ENCODE results near the gene GAS2.
"Not testable (repeated sequence)": the region's sequence is repeated elsewhere in the genome, so short reads cannot be mapped to it uniquely, and the experiment has no call there.

The GAS2 gene

DNA sequence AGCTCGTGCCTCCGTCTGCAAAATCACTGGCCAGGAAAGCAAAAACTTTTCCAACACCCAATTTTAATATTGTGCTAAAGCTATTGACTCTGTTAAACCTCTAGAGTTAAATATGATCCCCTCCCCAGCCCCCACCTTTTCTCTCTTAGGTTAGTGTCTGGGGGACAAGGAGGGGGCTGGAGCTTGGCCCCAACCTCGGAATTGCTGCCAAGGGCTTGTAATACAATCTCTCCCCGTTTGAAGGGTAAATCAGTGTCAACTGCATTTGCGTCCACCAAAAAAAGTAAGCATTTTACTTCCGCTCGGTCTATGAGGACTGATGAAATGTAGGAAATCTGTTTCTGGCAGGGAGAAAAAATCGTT lies at the start of gene GAS2:
Gene GAS2 (plus strand): TSS at position 287 of the 363 bp plus-strand sequence. CDS start 8,259 bp downstream, outside the sequence.
- no peak for DNase-seq

GRCh38 chr11:22617868-22618267 lies 48.5 kb upstream of the GAS2 start:
- DNase-seq: no peak

DNA sequence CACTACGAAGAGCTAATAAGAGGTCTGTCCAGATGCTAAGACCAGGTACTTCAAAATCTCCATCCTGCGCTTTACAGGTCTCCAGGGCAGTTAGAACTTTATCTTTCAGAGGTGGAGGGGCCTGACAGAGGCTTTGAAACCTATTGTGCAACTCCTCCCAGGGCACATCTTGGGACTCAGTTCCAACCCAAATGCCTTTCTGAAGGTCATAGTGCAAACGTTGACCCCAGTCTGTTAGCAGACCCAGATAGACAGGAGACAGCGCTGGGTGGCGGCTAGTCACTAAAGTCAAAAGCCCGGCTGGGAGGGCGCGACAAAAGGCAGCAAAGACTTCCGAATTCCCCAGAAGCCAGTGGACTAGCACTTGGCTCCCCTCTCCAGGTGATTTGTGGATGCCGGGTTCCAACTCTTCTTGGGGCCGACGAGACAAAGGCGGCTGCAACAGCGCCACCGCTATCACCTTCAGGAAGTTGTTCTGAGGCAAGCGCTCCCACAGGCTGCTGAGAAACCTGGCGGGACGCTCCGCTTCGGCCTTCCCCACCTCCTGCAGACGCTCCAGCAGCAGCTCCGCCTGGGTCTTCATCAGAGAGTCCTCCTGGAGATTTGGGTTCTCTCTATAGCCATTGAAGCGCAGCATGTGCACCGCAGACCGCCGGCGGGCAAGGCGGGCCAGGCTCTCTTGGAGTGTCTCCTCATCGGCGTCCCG lies 41.5 kb upstream of the GAS2 start:
- DNase-seq: peak in 43 of 51 donors; percentile 26 to 86 (median 65)

- peak; percentile 55 to 97 (median 86) for DNase-seq
Measured at GRCh38 chr11:22625448-22626287, 40.7 kb upstream of the GAS2 start, which contains the start of gene FANCF. Gene FANCF (minus strand): TSS chr11:22625823. CDS start chr11:22625810, 13 bp downstream.

- DNase-seq: no peak
Measured at GRCh38 chr11:22626573-22627239, 39.7 kb upstream of the GAS2 start.

DNA sequence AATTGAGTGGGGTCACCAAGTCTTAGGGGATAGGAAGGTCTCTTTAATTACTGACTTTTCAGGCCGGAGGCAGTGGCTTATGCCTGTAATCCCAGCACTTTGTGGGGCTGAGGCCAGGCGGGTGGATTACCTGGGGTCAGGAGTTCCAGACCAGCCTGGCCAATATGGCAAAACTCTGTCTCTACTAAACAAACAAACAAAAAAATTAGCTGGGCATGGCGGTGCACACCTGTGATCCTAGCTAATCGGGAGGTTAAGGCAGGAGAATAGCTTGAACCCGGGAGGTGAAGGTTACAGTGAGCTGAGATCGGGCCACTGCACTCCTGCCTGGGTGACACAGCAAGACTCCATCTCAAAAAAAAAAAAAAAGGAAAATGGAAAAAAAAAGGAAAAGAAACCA lies 39.0 kb upstream of the GAS2 start:
- DNase-seq: no peak

DNA sequence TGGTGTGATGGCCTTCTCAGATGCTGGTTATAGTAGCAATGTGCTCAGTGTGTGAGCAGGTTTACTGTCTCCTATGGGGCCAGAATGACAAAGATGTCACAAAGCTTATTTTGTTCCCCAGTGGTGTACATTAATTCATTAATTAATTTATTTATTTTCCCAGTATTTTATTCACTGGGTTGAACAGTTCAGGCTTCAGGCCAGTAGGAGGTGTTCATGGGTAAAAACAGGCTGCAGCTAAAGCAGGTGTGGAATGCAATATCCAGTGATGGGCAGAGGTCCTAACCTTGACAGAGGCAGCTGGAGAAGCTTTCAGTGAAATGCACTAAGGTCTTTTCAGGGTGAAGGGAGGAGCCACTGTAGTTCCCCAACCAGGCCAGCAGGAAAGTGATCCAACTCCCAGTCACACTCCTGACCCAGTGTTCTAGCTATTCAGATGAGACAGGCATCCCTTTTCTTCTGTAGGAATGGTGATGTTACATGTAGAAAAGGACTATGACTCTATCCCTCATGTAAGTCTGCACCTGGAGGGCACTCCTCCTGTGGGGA lies 33.0 kb upstream of the GAS2 start:
- DNase-seq: no peak

- DNase-seq: peak in 1 of 51 donors; percentile 2
Measured at GRCh38 chr11:22634897-22635629, 31.3 kb upstream of the GAS2 start.

DNA sequence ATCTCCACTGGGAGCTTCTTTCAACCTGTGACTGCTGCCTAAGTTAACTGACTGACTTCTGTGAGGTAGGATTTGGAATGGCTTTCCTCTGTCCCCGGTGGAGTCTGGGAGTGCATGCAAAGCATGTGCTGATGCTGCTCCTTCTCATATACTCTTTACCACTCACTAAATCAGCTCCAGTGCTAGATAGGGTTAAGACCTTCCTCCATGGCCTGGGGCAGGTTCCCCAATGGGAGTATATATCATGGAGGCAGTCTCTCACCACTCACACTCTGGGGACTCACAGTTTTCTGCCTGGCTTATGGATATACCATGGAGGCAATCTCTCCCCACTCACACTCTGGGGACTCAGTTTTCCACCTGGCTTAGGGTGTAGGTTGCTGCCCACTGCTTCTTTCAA lies 30.7 kb upstream of the GAS2 start:
- DNase-seq: no peak

DNA sequence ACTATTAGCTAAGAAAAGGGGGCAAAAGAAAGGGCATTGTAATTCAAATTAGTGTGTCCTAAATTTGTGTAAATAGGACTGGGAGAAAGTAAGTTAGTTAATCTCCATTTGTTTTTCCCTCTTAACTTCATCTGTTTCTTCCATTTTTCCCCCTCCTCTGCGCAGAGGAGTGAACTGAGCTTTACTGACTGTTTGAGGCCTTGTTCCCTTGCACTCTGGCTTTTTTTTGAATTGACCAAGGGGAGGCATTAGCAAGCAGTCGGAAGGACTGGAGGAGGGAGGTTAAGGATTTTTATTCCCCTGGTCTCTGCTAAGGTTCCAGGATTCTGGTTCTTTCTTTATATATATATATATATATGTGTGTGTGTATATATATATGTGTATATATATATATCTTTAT lies 25.5 kb upstream of the GAS2 start:
- DNase-seq: no peak

DNA sequence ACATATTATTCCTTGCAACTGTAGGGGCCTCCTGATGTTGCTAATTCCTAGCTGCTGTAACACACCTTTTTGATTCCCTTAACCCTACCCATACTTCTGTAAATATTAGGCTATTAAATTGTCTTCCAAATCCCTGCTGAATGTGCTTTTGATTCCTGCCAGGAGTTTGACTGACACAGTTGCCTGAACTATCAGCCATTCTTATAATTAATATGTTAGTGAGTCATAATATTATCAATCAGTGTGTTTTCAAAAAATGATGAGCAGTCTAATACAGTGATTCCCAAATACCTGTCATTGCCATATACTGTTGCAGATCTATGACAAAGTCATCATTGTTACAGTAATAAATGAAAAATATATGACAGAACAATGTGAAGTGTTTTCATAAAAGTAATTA lies 24.9 kb upstream of the GAS2 start:
- no peak for DNase-seq

- DNase-seq: not testable (repeated sequence)
Measured at GRCh38 chr11:22652346-22652745, 14.1 kb upstream of the GAS2 start.

DNA sequence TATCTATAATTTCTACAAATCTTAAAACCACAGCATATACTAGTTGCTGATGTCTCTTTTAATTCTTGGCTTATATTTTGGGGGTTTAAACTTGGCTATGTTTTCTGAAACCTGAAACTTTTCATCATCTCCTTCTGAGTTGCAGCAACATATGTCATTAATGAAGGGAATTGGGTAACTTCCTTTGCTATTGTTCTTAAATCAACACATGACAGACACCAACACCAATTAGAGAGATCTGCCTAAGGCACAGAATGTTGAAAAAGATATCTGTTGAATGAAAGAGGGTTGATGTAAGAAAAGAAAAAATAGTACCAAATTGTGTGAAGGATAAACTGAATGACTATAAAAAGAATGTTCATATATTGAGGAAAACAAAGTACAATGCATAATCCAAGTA lies 10.3 kb upstream of the GAS2 start:
- no peak for DNase-seq

DNA sequence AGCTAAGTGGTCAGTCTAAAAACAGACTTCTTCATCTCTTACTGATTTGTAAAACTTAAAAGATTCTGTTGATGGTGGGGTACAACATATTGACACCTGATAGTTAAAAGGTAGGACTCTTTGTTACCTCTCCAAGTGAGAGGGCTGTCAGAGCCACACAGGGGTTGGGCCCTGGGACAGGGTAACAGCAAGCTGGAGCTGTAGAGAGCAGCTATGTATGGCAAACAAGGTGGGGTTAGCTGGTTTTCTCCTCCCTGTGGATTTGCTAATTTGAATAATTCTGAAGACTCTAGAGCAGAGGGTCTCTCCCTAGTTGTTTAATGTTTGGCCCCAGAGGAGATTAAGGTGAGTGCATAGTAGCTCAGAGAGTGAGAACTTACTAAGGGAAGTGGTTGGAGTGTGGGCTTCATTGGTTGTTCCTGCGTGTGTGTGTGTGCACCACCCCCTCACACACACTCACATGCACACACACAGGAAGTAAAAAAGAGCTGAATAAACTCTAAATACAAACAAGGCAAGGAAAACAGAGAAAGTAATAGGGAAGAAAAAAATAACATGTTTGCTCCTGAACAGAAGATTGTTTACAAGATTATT lies 9.2 kb upstream of the GAS2 start:
- no peak for DNase-seq

DNA sequence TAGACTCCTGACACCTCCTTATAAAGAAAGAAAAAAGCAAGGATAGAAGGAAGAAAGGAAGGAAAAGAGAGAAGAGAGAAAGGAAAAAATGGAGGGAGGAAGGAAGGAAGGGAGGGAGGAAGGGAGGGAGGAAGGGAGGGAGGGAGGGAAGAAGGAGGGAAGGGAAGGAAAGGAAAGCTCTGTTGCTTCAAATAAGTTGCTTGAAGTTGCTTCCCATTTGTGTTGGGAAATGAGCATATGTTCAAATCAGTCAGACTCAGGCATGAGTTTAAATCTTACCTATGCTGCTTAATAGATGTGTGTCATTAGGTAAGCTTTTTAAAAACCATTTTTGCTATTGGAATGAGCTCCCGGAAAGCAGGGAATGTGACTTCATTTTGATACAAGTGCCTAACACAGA lies 6.6 kb upstream of the GAS2 start:
- no peak for DNase-seq

GRCh38 chr11:22666688-22667439 lies 453 bp downstream of the GAS2 start:
- DNase-seq: peak in 37 of 51 donors; percentile 4 to 53 (median 33)

DNA sequence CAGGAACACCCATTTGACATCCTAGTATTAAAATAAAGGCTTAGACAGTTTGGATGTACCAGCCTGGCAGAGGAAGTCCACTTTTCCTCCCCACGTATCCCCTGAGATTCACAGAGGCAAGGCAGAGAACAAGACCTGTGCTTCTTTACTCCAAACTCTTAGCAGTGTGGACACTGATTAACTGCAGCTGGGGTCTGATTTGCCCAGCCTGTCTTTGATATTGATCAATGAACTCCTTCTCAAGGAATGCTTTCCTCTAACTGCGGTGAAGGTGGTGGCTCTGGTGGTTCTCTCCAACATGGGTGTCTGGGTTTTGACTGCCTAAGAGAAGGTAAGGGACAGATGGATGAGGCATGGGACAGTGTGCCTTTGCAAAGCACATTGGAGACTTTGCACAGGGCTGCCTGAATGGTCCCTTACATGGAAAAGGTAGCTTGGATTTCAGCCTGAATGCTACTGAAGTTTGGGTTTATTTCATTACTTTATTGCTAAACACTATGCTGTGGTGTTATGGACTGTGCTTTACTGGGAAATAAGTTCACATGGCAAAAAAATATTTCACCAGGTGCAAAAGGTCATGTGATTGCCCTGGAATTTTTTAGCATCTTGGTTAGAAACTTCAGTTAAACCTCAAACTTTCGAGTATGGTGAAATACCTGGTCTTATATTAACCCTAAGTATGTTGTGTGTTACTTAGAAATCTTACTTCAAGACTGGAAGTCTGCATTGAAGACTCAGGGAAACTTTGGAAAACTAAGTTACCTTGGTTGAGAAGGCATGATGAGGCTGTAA lies 1.8 kb downstream of the GAS2 start:
- peak in 1 of 51 donors; percentile 3 for DNase-seq

DNA sequence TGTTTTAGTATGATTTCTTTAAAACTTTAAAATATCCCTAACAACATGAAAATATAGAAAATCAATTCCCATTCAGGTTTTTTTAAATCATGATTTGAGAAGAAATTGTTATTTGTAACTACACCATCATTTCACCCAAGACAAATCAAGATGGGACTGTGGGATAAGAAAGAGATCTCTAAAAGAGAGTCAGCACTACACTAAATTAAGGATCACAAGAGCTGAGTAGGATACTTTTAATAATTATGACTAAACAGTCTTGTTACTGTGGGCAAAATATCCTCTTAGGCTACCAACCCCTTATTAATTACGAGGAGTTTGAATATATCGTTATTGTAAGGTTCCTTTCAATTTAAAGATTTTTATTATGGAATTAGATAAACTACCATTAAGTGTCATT lies 3.0 kb downstream of the GAS2 start:
- DNase-seq: no peak

GRCh38 chr11:22670830-22671229 lies 4.4 kb downstream of the GAS2 start:
- peak in 1 of 51 donors; percentile 19 for DNase-seq

All from hypothalamus (tissue), 51 donors.